ENCODE measurements around the gene STK38L. TPM values are rescaled to one million over a fixed set of nuclear protein-coding genes. Genes with fewer than 3 reads are reported as not detected.

The STK38L gene
- polyA plus RNA-seq, 2 of the 4 experiments (the other 2 are of a cell fraction): 17.3 to 32.2 TPM

DNA sequence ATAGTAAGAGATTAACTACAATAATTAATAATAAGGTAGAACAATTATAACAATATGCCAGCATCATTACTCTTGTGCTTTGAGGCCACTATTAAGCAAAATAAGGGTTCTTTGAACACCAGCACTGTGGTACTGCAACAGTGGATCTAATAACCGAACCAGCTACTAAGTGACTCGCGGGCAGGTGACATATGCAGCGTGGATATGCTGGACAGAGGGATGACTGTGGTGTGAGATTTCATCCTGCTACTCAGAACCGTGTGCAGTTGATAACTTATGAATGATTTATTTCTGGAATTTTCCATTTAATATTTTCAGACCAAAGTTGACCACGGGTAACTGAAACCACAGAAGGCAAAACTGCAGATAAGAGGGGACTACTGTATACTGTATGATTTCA lies 123.0 kb downstream of the STK38L start:
- no peak for FAIRE-seq
- no peak for DNase-seq (ENCODE audit: low read depth in 1 of 2, low spot score in 1 of 2)
- Histone ChIP-seq H3K9me3 (no peaks in the 10 kb centered on the region), H3K27ac (no peak overlapping the region), H3K4me2 (no peak overlapping the region), H3K4me3 (no peak overlapping the region), H3K4me1 (peaks cover 6% of the 10 kb centered on the region; the same call in 1 of the 3 replicates)
- CTCF ChIA-PET: interaction anchor here (1.1 to 1.3 kb wide), 2 partner anchors 9 to 17 kb away, joined by 3 read pairs; no protein-coding TSS in a partner anchor
- POLR2A ChIA-PET: no interaction called here
- ATAC-seq: no peak
- TF ChIP-seq RFX5 (IDR thresholded peaks at IDR 0.05) (no peak), HOXA7 (CRISPR knock-in tag; IDR thresholded peaks at IDR 0.05) (no peak), EHF (CRISPR knock-in tag; IDR thresholded peaks at IDR 0.05) (no peak), JUNB (IDR thresholded peaks at IDR 0.05) (no peak), RARB (CRISPR knock-in tag; IDR thresholded peaks at IDR 0.05) (no peak), CBX8 (IDR thresholded peaks at IDR 0.05) (no peak), KDM5A (IDR thresholded peaks at IDR 0.05) (no peak), HEYL (CRISPR knock-in tag; IDR thresholded peaks at IDR 0.05) (no peak), FOSB (CRISPR knock-in tag; IDR thresholded peaks at IDR 0.05) (no peak), HDAC2 (IDR thresholded peaks at IDR 0.05) (no peak), USF2 (IDR thresholded peaks at IDR 0.05) (no peak), SREBF2 (IDR thresholded peaks at IDR 0.05) (no peak), REST (IDR thresholded peaks at IDR 0.05) (no peak), PHF8 (IDR thresholded peaks at IDR 0.05; ENCODE audit: borderline replicate concordance, low read depth) (no peak), EHMT2 (IDR thresholded peaks at IDR 0.05; ENCODE audit: low read depth) (no peak), FOSL2 (IDR thresholded peaks at IDR 0.05) (no peak), FOSL2 (CRISPR knock-in tag; IDR thresholded peaks at IDR 0.05) (no peak), CHD2 (IDR thresholded peaks at IDR 0.05; ENCODE audit: low read length, partially characterized antibody) (no peak), MAFK (IDR thresholded peaks at IDR 0.05; ENCODE audit: partially characterized antibody) (no peak), ESRRA (IDR thresholded peaks at IDR 0.05; ENCODE audit: borderline replicate concordance, low read length) (no peak)
- TF ChIP-seq, protein P1, sequence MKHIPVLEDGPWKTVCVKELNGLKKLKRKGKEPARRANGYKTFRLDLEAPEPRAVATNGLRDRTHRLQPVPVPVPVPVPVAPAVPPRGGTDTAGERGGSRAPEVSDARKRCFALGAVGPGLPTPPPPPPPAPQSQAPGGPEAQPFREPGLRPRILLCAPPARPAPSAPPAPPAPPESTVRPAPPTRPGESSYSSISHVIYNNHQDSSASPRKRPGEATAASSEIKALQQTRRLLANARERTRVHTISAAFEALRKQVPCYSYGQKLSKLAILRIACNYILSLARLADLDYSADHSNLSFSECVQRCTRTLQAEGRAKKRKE (CRISPR knock-in tag; IDR thresholded peaks at IDR 0.05; ENCODE audit: low read depth): no peak
- 77% methylated on average over 6 of the region's 6 CpGs for WGBS (ENCODE audit: missing lambda C conversion rate)

Other genes with a start within 250 kb of the STK38L start
- gene TM7SF3, start 229.9 kb upstream of the STK38L start, polyA plus RNA-seq (2011; rRNA removed): 177 and 329 TPM in 2 replicates
- gene TM7SF3, start 229.9 kb upstream of the STK38L start, polyA plus RNA-seq (2017; fragmentation: RNase III; extraction: RNeasy Plus Mini Kit Qiagen cat#74134 plus additional on column Dnase treatment): 67.8 to 68.3 TPM (median 67.9 TPM) in 3 replicates
- gene MED21, start 221.7 kb upstream of the STK38L start, polyA plus RNA-seq (2011; rRNA removed): 73.5 and 75.9 TPM in 2 replicates
- gene MED21, start 221.7 kb upstream of the STK38L start, polyA plus RNA-seq (2017; fragmentation: RNase III; extraction: RNeasy Plus Mini Kit Qiagen cat#74134 plus additional on column Dnase treatment): 24.0 to 28.3 TPM (median 26.5 TPM) in 3 replicates
- gene C12orf71, start 161.7 kb upstream of the STK38L start, polyA plus RNA-seq (2011; rRNA removed): not detected in 2 replicates
- not detected in 3 replicates for gene C12orf71, start 161.7 kb upstream of the STK38L start, polyA plus RNA-seq (2017; fragmentation: RNase III; extraction: RNeasy Plus Mini Kit Qiagen cat#74134 plus additional on column Dnase treatment)
- 16.6 and 23.1 TPM in 2 replicates for gene BMAL2, start 88.5 kb downstream of the STK38L start, polyA plus RNA-seq (2011; rRNA removed)
- gene BMAL2, start 88.5 kb downstream of the STK38L start, polyA plus RNA-seq (2017; fragmentation: RNase III; extraction: RNeasy Plus Mini Kit Qiagen cat#74134 plus additional on column Dnase treatment): 13.5 to 19.9 TPM (median 15.1 TPM) in 3 replicates
- 0.22 and 0.28 TPM in 2 replicates for gene SMCO2, start 202.4 kb downstream of the STK38L start, polyA plus RNA-seq (2011; rRNA removed)
- gene SMCO2, start 202.4 kb downstream of the STK38L start, polyA plus RNA-seq (2017; fragmentation: RNase III; extraction: RNeasy Plus Mini Kit Qiagen cat#74134 plus additional on column Dnase treatment): 0.08 to 0.14 TPM (median 0.11 TPM) in 3 replicates

All from A549 (cell line).